Measurements from ENCODE around the gene FUT8. TPM values are rescaled to one million over a fixed set of nuclear protein-coding genes. Genes with fewer than 3 reads are reported as not detected.

FUT8 gene
- total and polyA plus RNA-seq, 8 donors, result 5.8 to 42.6 (median 20.3) TPM

DNA sequence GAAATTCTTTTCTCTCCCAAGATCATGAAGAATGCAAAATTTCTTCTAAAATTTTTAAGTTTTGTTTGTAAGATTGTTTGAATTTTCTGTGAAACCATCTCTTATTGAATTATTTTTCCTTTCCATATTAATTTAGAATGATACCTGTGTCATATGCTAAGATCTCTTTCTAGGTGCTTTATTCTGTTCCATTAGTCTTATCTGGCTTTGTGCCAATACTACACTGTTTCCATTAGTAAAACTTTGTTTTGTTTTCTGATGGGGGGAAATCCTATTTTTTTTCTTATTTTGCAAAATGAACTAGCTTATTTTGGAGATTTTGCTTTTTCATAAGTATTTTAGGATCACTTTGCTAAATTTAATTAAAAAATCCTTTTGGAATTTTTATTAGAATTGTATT, 193.9 kb downstream of the FUT8 start:
- no peaks in the 10 kb centered on the region for H3K9me3 ChIP-seq
- H3K27ac ChIP-seq, result no peak overlapping the region
- no peaks in the 10 kb centered on the region for H3K4me1 ChIP-seq
- H3K4me3 ChIP-seq, result no peak overlapping the region
- TF ChIP-seq, protein P1, sequence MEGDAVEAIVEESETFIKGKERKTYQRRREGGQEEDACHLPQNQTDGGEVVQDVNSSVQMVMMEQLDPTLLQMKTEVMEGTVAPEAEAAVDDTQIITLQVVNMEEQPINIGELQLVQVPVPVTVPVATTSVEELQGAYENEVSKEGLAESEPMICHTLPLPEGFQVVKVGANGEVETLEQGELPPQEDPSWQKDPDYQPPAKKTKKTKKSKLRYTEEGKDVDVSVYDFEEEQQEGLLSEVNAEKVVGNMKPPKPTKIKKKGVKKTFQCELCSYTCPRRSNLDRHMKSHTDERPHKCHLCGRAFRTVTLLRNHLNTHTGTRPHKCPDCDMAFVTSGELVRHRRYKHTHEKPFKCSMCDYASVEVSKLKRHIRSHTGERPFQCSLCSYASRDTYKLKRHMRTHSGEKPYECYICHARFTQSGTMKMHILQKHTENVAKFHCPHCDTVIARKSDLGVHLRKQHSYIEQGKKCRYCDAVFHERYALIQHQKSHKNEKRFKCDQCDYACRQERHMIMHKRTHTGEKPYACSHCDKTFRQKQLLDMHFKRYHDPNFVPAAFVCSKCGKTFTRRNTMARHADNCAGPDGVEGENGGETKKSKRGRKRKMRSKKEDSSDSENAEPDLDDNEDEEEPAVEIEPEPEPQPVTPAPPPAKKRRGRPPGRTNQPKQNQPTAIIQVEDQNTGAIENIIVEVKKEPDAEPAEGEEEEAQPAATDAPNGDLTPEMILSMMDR (IDR thresholded peaks at IDR 0.05), result no peak
- FAIRE-seq (no peak), DNase-seq (no peak), ATAC-seq (no peak)
- intact Hi-C loops (cut with DNase I), result no loop called here
- no peaks in the 10 kb centered on the region for H3K36me3 ChIP-seq
- no peaks in the 10 kb centered on the region for H3K27me3 ChIP-seq

DNA sequence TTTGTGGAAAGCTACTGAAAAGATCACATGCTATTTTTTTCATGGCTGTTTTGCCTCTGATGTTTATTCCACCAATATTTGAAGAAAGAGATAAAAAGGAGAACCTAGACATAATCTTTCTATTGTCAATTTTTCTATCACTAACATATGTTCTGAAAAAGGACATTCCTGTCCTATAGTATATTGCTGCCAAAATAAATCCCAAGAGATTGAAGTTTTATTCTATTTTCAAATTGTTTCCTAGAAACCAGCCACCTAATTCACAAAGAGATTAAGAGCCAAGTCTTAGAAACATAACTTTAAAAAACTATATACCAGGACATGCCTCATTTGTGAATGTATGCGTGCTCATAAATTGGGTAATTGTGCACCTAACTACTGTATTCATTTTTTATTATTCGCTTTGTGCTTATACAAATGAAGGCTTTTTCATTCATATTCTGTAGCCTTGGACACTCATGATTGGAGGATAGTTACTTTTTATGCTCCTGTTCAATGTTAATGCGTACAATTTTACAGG, 200.7 kb downstream of the FUT8 start:
- DNase-seq (no peak), ATAC-seq (no peak), FAIRE-seq (no peak)
- H3K4me1 ChIP-seq, result peaks cover 0 to 10% (median 5%) of the 10 kb centered on the region in 3 donors
- WGBS, 2 donors, result 95% methylated on average over 3 of the region's 3 CpGs
- no peak overlapping the region for H3K4me3 ChIP-seq
- H3K27ac ChIP-seq, result no peak overlapping the region
- no peaks in the 10 kb centered on the region for H3K27me3 ChIP-seq
- TF ChIP-seq, protein P1 (IDR thresholded peaks at IDR 0.05), result no peak
- peaks cover 0 to 5% (median 0%) of the 10 kb centered on the region in 3 donors for H3K36me3 ChIP-seq
- intact Hi-C loops (cut with DNase I), result no loop called here
- no peaks in the 10 kb centered on the region for H3K9me3 ChIP-seq

DNA sequence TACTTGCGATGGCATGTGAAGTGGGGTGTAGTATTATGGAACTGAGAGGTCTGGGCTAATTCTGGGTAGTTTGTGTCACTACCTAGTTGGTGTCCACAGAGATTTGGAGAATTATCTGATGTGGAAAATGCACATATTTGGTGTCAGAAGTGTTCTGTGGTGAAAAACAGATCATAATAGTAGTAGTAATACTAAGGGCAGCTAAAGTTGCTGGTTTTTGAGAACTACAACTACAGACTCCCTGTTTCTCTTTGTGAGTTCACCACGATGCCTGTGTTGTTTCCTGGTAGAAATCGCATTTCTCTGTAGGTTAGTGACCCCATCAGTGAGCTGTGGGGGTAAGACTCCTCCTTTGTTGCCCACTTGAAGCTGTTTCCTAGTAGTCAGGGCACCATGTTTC, 206.5 kb downstream of the FUT8 start:
- intact Hi-C loops (cut with DNase I), result no loop called here
- FAIRE-seq, result no peak
- H3K4me3 ChIP-seq, result no peak overlapping the region
- H3K9me3 ChIP-seq, result no peaks in the 10 kb centered on the region
- H3K27ac ChIP-seq, result no peak overlapping the region
- ATAC-seq, result no peak
- peaks cover 0 to 5% (median 0%) of the 10 kb centered on the region in 3 donors for H3K36me3 ChIP-seq
- no peaks in the 10 kb centered on the region for H3K27me3 ChIP-seq
- 95 to 97% methylated on average over 3 of the region's 3 CpGs for WGBS, 2 donors
- DNase-seq, result no peak
- TF ChIP-seq, protein P1 (IDR thresholded peaks at IDR 0.05), result no peak
- H3K4me1 ChIP-seq, result no peaks in the 10 kb centered on the region

DNA sequence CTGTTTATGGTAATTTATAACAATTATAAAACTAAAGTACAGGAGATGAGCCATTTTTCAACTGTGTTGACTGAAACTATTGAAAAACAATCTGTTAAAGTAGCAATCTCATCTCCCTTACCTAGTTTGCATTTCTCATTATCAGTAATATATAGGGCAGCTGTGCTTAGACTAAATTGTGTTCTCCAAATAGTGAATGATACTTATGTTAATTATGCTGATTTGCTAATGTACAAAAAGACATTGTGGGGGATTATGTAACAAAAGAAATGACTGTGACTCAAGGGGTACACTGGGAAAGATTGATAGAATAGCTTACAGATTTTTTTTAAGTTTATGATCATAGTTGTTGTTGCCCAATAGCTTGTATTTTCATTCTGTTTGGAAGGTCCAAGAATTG, 207.7 kb downstream of the FUT8 start:
- TF ChIP-seq, protein P1 (IDR thresholded peaks at IDR 0.05), result no peak
- no peaks in the 10 kb centered on the region for H3K27me3 ChIP-seq
- FAIRE-seq (no peak), DNase-seq (no peak), ATAC-seq (no peak)
- H3K36me3 ChIP-seq, result peaks cover 0 to 5% (median 0%) of the 10 kb centered on the region in 3 donors
- intact Hi-C loops (cut with DNase I), result no loop called here
- no peak overlapping the region for H3K27ac ChIP-seq
- no peak overlapping the region for H3K4me3 ChIP-seq
- H3K9me3 ChIP-seq, result no peaks in the 10 kb centered on the region
- H3K4me1 ChIP-seq, result no peaks in the 10 kb centered on the region

DNA sequence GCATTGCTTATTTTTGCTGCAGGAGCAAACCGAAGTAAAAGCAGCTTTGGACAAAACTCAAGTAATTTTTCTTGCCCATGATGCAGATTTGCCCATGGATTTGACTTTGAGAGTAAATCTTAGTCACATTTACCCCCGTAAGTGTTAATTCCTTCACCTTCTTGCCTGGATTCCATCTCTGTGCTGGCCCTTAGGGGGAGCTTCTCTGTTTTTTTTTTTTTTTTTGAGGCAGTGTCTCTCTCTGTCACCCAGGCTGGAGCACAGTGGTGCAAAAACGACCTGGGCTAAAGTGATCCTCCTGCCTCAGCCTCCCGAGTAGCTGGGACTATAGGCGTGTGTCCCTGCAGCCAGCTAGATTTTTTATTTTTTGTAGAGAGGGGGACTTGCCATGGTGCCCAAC, 210.2 kb downstream of the FUT8 start:
- Histone ChIP-seq H3K9me3 (no peaks in the 10 kb centered on the region), H3K36me3 (no peaks in the 10 kb centered on the region), H3K27me3 (no peaks in the 10 kb centered on the region), H3K27ac (no peak overlapping the region), H3K4me1 (no peaks in the 10 kb centered on the region), H3K4me3 (no peak overlapping the region)
- 93 to 97% methylated on average over 5 of the region's 5 CpGs for WGBS, 2 donors
- ATAC-seq, result no peak
- TF ChIP-seq, protein P1 (IDR thresholded peaks at IDR 0.05), result no peak
- DNase-seq, result no peak
- intact Hi-C loops (cut with DNase I), result no loop called here
- FAIRE-seq, result no peak

All from pancreas (tissue), 10 donors.